A172 (cell line): ENCODE measurements around the gene ERFE. TPM values are rescaled to one million over a fixed set of nuclear protein-coding genes. Genes with fewer than 3 reads are reported as not detected.
"Not testable (repeated sequence)": the region's sequence is repeated elsewhere in the genome, so short reads cannot be mapped to it uniquely, and the experiment has no call there.

ENCODE experiments used
- DNase-seq: peaks from one replicate; pipeline ENCODE4 v3.0.0-alpha.2; 2015; ENCODE audit warnings: low spot score
- total RNA-seq: library from RNA; depleted of rRNA; stranded (reverse); fragments of >200 nt; shearing (Covaris generic); gene quantifications from 2 replicates; pipeline ENCODE4 v1.2.3, GENCODE V29; 2014; rRNA removed

Gene ERFE
- total RNA-seq = 25.3 and 31.3 TPM in 2 replicates

GRCh38 chr2:238158509-238159070 lies at the start of gene ERFE:
ERFE (plus strand) TSS chr2:238158970; CDS start chr2:238159008, 38 bp downstream.
- DNase-seq = no peak

DNA sequence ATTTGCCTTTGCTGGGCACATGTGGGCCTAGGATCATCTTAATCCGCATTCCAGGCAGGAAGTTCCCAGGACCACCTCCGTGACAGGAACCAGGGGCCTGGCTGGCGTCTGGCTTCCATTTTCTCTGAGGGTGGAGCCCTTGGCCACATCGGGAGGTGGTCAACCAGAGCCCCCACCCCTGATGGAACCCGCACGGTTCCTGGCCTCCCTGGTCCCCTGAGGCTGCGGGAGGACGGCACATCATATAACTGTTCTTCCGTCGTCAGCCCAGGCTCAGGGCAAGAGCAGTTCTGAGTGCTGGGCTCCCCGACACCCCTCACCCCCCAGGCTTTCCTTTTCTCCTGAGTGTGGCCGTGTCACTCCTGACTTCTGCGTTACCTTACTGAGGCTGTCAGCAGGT lies 45.2 kb upstream of the ERFE start:
- no peak for DNase-seq

- DNase-seq = no peak
These were observed 44.4 kb upstream of the ERFE start for GRCh38 chr2:238114331-238114841.

- DNase-seq = no peak
These were observed 43.7 kb upstream of the ERFE start for GRCh38 chr2:238114851-238115660.

- not testable (repeated sequence) for DNase-seq
These were observed 43.1 kb upstream of the ERFE start for GRCh38 chr2:238115709-238116108.

DNA sequence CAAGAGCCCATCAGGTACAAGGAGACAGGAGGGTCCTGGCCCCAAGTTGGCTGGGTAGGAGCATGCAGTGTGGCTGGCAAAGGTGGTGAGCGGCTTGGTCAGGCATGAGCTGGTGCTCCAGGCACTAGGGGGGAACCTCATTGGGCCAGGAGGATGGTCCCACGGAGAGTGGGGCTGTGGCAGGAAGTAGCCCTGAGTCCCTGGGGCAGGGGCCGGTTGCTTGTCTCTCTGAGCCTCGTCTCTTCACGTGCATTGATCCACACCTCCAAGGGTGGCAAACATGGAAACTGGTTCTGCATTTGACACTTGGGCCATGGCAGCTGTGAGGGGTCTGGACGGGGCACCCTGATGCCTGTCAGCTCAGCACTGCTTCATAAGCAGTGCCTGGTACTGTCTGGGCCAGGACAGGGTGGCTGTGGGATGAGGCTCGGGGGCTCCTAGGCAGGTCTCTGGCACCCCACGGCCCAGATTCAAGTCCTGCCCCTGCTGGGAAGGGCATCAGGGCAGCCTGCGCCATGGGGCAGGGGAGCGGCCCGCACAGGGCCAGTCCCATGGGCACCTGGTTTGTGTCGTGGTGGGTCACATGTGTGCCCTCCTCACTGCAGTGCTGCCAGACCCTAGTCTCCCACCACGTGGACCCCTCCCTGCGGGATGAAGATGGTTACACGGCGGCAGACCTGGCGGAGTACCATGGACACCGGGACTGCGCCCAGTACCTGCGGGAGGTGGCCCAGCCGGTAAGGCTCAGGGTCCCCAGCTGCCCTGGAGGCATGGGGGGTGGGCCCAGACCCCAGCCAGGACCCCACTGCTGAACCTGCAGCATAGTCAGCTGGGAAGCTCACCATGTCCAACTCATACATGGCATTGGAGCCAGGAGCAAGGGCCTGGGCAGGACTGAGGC lies 42.2 kb upstream of the ERFE start:
- no peak for DNase-seq

- DNase-seq = no peak
These were observed 41.3 kb upstream of the ERFE start for GRCh38 chr2:238117199-238118154.

- no peak for DNase-seq
These were observed 38.9 kb upstream of the ERFE start for GRCh38 chr2:238119756-238120462.

DNA sequence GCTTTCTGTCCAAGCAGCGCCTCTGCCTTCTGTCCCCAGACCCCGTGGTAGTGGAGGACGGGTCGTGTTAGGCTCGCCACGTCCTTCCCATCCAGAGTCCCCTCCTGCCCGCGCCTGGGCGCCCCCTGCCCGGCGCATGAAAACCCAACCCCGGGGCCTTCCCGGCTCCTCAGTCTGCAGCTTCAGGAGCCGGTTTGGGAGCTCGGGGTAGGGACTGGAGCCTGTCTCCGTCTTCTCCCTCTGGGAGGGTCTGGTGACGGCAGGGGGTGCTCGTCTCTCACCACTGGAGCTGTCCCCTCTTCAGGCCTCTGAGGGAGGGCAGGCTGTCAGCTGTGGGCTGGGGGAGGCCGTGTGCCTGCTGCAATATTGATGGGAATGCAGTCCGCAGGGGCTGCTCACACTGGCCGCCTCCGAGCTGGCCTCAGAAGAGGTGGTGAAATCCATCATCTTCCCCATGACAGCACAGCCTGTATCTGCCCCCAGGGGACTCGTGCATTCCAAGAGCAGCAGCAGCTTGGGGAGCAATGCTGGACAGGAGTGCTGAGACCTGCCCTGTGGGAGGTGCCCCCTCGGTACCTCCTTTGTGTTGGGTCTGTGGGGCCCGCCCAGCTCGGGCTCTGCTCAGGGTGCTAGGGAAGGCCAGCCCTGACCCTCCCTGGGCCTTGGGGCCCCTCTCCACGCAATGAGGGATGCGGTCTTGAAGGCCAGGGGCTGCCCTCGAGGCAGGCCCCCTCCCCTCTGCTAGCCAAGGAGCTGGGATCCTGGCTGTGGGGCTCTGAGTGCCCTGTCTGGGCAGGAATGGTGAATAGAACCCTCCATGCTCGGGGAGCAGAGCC lies 38.1 kb upstream of the ERFE start:
- peak; percentile 60 for DNase-seq

GRCh38 chr2:238121511-238122286 lies 37.1 kb upstream of the ERFE start:
- no peak for DNase-seq

GRCh38 chr2:238122287-238123217 lies 36.2 kb upstream of the ERFE start:
- DNase-seq = no peak

- no peak for DNase-seq
These were observed 35.4 kb upstream of the ERFE start for GRCh38 chr2:238123218-238123971.

- no peak for DNase-seq
These were observed 34.7 kb upstream of the ERFE start for GRCh38 chr2:238123991-238124470.

GRCh38 chr2:238124488-238125126 lies 34.2 kb upstream of the ERFE start:
- DNase-seq = no peak

GRCh38 chr2:238125127-238125885 lies 33.5 kb upstream of the ERFE start:
- no peak for DNase-seq
